Measurements from ENCODE around the gene HMGB2.

GRCh38 chr4:173337463-173337862 lies 3.3 kb upstream of the HMGB2 start:
- TF ChIP-seq, protein P1, sequence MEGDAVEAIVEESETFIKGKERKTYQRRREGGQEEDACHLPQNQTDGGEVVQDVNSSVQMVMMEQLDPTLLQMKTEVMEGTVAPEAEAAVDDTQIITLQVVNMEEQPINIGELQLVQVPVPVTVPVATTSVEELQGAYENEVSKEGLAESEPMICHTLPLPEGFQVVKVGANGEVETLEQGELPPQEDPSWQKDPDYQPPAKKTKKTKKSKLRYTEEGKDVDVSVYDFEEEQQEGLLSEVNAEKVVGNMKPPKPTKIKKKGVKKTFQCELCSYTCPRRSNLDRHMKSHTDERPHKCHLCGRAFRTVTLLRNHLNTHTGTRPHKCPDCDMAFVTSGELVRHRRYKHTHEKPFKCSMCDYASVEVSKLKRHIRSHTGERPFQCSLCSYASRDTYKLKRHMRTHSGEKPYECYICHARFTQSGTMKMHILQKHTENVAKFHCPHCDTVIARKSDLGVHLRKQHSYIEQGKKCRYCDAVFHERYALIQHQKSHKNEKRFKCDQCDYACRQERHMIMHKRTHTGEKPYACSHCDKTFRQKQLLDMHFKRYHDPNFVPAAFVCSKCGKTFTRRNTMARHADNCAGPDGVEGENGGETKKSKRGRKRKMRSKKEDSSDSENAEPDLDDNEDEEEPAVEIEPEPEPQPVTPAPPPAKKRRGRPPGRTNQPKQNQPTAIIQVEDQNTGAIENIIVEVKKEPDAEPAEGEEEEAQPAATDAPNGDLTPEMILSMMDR (IDR thresholded peaks at IDR 0.05; ENCODE audit: extremely low read depth in 1 of 2, insufficient read depth in 1 of 2, low read depth in 1 of 2, low read length in 2 of 2) = no peak
- TF ChIP-seq MAX (IDR thresholded peaks at IDR 0.05; ENCODE audit: insufficient read depth, insufficient read length) = no peak
- no peak for TF ChIP-seq POLR2AphosphoS5 (IDR thresholded peaks at IDR 0.05; ENCODE audit: insufficient read depth, low read depth, low read length)
- TF ChIP-seq POLR2A (IDR thresholded peaks at IDR 0.05; ENCODE audit: low read depth, low read length) = no peak
- TF ChIP-seq JUN (IDR thresholded peaks at IDR 0.05; ENCODE audit: borderline replicate concordance, insufficient read depth, insufficient read length, low read depth) = no peak
- TF ChIP-seq EZH2 (IDR thresholded peaks at IDR 0.05; ENCODE audit: borderline replicate concordance, low read depth, low read length, severe bottlenecking) = no peak
- TF ChIP-seq GATA2 (IDR thresholded peaks at IDR 0.05; ENCODE audit: insufficient read depth, insufficient read length, low read depth, low read length) = no peak

Measured in endothelial cell of umbilical vein (primary cell).